IPS-NIHi7 (cell line): ENCODE data around the gene ARHGAP31.
"Not testable (repeated sequence)": the region's sequence is repeated elsewhere in the genome, so short reads cannot be mapped to it uniquely, and the experiment has no call there.

Source experiments
- DNase-seq: peaks from one replicate; pipeline ENCODE4 v3.0.0; 2012; ENCODE audit warnings: mixed read lengths; ENCODE audit errors: extremely low spot score

ARHGAP31 gene

DNA sequence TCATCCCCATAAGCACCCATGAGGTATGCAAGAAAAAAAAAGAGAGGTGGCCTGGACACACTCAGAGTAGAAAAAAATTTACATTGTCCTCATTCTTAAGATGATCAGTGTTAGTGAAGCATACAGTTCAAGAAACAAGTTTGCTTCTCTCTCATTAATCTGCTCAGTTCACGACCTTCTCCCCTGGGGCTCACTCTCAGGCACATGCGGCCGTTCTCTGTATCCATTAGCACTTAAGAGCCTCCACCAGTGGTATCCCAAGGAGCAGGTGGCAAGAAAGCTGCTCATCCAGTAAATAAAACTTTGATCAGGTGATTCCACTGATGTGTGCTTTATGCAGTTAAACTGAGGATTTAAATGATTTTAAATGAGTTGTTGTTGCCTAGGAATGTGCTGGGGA lies 57.4 kb downstream of the ARHGAP31 start:
- DNase-seq, result no peak

DNA sequence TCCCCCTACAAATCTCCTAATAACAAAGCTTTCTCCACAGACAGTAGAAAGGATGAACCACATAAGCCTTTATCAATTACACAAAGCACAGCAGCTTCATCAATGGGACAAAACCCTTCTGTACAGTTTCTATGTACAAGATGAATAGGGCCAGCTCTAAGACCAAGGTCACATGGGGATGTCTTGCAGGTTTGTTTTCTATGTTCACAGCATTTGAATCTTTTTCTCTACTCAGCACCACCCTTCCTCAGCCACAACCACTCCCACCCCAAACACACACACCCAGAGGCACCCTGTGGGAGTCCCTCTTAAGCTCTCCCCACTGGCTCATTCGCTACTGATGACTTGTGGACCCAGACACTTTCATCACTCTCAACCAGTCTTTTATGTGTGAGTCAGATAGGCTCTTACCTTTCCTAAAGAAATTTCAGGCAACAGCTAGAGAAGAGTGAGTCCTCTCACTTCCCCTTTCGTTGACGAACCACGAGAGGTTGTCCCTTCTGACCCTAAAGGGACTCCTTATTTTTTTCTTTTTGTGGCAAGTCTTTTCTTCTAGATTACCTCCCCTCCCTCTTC lies 57.9 kb downstream of the ARHGAP31 start:
- no peak for DNase-seq

DNA sequence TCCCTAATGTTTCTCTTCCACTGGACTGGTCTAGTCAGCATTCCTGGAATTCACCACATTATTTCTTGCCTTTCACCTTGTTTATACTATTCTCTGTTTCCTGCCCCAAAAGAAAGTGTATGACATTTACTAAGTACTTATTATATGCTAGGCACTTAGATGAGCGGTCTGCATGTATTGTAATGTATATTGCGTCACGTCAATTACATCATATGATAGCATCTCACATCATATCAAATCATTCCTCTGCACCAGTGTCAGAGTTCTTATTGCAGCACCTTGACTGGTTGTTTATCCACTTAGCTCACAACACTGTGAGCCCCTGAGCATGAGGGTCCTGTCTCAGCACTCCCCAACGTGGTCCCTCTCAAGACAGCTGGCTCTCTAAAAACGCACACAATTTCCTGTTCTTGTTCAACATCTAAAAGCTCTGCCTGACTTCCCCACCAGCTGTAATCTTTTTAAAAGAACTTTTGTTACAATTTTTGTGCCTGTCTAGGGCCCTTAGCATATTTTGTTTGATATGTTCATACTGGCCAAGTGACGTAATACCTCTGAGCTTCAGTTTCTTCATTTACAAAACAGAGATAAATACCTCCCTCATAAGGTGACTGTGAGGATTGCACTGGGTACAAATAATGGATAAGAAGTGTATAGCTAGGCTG lies 58.8 kb downstream of the ARHGAP31 start:
- DNase-seq, result no peak

DNA sequence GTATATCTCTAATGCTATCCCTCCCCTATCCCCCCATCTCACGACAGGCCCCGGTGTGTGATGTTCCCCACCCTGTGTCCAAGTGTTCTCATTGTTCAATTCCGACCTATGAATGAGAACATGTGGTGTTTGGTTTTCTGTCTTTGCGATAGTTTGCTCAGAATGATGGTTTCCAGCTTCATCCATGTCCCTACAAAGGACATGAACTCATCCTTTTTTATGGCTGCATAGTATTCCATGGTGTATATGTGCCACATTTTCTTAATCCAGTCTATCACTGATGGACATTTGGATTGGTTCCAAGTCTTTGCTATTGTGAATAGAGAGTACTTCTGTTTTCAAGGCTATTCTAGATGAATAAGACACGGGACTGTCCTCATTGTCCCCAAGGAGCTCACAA lies 61.4 kb downstream of the ARHGAP31 start:
- DNase-seq, result not testable (repeated sequence)

DNA sequence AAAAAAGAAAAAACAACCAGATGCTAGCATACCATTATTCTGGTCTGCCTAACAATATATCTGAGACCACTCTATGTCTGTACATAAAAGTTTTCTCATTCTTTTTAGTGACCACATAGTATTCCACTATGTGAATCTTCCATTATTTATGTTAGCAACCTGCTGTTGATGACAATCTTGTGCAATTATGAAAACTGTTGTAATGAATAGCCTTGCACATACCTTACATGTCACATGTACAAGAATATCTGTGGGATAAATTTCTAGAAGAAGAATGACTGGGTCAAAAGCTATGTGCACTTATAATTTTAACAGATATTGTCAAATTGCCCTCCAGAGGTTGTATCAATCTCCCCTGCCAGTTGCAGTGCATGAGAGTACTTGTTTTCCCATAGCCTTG lies 62.5 kb downstream of the ARHGAP31 start:
- no peak for DNase-seq

DNA sequence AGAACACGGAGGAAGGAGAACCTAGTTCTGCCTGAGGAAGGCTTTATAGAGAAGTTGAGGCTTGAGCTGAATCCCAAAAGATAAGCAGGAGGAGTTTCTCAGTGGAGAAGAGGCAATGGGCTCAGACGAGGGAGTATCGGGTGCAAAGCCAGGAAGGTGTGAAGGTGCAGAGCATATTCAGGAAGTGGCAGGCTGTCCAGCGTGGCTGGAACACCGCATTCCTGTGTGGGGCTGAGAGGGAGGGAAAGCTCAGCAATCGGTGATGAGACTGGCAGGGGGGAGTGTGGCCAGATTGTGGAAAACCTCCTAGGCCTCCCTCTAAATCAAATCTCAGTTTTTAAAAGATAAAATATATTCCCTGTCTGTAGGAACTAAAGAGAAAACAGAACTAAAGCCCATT lies 63.0 kb downstream of the ARHGAP31 start:
- DNase-seq, result no peak

DNA sequence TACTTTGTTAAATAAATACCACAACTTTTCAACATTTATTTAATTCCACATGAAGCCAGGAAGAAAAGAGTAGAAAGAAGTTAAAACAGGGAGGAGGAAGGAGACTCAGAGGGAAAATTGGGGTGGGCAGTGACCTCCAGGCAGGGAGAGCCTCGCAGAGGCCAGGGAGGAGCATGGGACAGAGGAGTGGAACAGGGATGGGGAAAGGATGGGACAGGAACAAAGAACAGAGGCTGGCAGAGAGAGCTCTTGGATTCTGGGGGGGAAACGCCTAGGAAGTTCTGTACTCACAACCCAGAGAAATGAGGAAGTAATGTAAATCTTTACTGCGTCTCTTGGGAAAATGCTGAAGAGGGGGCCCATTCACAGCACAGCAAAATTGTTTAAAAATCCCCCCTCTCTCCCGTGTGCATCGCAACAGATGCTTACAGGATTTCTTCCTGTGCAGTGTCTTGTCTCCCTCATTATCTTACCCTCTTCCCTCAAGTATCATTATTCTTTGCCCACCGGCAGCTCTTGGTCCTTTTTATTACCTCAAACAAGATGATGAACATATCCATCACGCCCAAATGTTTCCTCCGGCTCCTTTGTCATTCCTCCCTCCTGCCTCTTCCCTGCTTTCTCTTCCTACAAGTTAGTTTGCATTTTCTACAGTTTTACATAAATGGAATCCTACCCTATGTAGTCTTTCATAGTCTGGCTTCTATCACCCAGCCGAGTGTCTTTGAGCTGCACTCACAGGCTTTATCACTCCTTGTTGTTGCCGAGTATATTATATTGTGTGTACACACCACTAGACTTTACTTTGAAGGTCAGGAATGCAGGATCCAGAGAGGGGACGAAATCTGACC lies 65.5 kb downstream of the ARHGAP31 start:
- no peak for DNase-seq

DNA sequence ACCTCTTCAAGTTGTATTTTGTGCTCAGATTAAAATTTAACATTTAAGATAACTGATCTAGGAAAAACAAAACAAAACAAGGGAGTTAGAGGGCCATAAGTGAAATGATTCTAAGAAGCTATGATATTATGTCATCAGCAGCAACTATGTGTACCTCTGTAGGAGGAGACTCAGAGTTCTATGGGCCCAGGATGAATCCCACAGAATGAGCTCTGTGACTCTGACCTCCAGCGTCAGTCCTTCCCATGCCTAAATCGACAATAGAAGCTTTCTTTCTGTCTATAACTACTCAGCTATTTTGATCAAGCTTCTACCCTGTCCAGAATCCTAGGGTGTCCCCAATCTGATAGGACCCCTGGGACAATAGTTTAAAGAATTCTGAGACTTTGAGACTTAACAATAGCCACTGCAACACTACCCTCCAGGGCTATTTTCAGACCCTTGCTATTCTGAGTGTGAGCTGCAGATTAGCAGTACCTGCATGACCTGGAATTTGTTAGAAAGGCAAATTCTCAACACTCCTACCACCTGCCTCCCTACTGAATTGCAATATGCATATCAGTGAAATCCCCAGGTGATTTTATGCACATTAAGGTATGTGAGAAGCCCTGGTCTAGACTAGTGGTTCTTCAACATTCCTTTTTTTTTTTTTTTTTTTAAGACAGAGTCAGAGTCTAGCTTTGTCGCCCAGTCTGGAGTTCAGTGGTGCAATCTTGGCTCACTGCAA lies 66.7 kb downstream of the ARHGAP31 start:
- DNase-seq, result no peak

DNA sequence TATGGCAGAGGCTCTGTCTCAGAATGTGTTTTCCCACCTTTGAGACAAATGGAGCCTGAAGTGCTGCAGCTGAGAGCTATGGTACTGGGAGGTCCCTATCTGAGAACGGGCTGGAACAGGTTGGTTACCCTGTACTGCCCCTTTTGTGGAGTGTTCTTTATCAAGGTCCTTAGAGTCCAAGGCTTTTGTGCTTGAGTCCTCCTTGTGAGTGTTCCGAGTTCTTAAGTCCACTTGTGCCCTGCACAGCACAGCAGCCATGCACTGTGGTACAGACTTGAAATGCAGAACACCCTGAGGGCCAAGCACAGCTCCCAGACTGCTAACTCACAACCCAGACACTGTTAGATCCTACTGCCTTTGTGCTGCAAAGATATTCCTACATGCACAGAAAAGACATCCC lies 67.8 kb downstream of the ARHGAP31 start:
- no peak for DNase-seq

DNA sequence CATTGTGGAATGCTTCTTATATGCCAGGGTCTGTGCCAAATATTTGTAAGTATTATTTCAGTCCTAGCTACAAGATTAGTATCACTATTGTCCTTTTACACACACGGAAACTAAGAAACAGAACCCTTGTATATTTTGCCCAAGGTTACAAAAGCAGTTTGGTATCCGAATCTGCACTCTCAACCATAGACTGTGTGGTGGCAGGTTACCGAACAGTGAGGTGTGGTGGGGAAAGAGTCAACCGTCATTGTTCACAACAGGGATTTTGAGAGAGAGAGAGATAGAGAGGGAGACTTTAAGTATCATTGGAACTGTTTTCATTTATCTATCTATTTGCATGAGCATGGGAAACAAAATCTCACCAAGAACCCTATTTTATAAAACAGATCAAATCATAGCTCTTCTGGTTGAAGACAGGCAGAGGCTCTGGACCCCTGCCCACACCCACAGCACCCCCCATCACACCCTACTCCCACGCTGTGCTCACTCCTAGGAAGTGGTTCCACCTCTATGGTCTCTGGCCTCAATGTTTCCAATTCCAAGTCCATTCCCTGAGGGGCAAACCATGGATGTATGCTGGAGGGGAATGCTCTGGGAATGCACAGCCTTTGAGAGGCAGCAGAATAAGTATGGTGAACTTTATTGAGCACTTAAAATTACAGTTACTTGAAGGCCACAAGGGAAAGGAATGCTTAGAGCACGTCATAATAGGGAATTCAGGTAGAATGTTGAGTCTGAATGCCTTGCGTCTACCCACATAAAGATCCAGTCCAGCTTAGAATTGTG lies 69.0 kb downstream of the ARHGAP31 start:
- DNase-seq, result no peak

DNA sequence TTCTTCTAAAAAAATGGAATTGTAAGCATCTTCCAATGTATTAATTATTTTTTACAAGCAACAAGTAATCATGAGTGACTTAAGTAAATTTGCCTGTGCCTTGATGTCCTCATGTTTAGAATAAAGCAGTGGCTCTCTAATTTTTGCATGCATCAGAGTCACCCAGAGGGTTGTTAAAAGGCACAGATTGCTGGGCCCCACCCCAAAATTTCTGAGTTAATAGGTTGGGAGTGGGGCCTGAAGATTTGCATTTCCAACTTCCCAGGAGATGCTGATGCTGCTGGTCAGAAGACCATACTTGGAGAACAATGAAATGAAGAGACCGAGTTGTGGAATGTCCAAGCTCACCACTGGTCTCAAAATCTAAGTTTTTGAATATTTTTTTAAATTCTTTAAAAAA lies 70.2 kb downstream of the ARHGAP31 start:
- DNase-seq, result no peak

DNA sequence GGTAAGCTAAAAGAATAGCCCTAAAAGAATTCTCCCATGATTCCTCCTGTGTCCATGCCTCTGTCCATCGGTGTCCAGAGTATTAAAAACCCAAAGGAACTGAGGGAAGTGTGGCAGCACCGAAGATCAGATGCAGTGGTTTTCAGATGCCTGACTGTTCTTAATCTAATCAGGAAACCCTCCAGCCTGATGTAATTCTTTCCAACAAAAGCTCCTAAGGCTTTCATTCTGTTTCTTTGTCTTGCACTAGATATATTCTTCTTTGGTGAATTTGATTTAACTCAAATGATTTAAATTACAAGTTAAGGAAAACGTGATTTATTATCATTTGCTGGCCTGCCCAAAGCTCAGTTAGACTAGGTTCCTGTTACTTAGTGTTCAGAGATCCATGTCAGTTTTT lies 71.2 kb downstream of the ARHGAP31 start:
- DNase-seq, result no peak

DNA sequence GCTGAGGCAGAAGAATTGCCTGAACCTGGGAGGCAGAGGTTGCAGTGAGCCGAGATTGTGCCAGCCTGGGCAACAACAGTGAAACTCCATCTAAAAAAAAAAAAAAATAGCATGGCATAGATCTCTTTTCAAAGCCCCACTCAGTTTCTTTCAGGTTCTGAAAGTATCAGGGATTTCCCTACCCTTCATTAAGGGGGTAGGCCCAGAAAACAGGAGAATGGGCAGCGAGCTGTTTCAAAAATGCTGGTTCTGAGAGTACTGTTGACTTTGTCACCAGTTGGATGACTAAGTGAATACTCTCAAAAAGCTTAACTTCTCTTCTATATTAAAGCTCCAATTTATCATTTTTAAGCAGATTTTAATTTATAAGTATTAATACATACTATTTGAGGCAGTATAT lies 72.8 kb downstream of the ARHGAP31 start:
- DNase-seq, result no peak

DNA sequence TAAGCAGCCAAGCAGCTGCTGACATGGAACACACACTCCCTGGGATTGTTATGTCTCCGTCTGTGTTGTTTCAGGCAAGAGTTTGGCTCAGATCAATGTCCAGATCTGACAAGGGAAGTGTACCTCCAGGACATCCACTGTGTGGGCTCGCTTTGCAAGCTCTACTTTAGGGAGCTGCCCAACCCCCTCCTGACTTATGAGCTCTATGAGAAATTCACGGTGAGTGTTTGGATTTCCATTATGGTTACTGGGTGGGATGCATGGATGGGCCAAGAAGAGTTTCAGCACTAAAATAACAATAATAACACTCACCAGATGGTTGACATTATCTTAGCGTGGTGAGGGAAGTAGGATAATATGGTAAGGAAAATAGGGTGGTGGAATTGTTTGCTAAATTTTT lies 74.1 kb downstream of the ARHGAP31 start:
- no peak for DNase-seq

DNA sequence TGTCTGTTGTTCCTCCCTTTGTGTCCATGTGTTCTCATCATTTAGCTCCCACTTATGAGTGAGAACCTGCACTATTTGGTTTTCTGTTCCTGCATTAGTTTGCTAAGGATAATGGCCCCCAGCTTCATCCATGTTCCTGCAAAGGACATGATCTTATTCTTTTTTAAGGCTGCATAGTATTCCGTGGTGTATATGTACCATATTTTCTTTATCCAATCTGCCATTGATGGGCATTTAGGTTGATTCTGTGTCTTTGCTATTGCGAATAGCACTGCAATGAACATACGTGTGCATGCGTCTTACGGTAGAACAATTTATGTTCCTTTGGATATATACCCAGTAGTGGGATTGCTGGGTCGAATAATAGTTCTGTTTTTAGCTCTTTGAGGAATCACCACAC lies 77.6 kb downstream of the ARHGAP31 start:
- DNase-seq, result not testable (repeated sequence)

DNA sequence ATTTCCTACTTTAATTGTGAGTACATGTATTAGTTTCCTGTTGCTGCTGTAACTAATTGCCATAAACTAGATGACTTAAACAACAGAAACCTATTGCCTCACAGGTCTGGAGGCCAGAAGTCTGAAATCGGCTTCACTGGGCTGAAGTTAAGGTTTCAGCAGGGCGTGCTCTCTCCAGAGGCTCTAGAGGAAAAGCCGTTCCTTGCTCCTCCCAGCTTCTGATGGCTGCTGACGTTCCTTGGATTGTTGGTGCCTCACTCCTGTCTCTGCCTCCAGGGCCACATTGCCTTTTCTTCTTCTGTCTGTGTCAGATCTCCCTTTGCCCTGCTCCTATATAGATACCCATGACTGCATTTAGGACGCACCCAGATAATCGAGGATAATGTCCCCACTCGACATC lies 80.9 kb downstream of the ARHGAP31 start:
- DNase-seq, result no peak

DNA sequence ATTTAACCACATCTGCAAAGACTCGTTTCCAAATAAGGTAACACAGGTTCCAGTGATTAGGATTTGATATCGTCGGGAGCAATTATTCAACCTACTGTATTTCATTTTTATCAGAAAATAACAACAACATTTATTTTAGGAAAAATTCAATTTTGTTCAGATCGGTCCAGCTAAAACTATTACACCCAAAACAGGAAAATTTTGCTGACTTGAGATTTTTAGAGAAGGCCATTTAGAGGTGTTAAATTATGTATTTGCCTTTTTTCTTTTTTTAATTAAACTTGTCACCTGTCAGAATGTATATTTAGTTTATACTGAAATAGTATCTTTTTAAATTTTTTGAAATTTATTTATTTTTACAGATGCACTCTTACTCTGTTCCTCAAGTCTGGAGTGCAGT lies 81.3 kb downstream of the ARHGAP31 start:
- no peak for DNase-seq

DNA sequence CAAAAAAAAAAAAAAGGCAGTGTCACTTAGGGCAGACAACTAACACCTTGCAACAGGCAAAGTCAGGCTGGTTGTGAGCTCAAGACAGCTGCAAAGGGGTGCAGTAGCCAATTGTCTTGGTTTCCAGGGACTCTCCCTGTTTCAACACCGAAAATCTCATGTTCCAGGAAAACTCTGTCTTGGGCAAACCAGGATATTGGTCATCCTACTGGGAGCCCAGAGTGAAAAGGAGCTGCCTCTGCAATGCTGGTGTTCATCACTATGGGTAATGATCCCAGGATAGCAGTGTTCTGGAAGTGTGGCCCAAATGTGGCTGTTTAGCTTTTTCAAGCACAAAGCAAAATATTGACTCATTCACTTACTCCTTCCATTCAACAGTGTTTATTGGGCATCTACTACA lies 82.6 kb downstream of the ARHGAP31 start:
- no peak for DNase-seq

DNA sequence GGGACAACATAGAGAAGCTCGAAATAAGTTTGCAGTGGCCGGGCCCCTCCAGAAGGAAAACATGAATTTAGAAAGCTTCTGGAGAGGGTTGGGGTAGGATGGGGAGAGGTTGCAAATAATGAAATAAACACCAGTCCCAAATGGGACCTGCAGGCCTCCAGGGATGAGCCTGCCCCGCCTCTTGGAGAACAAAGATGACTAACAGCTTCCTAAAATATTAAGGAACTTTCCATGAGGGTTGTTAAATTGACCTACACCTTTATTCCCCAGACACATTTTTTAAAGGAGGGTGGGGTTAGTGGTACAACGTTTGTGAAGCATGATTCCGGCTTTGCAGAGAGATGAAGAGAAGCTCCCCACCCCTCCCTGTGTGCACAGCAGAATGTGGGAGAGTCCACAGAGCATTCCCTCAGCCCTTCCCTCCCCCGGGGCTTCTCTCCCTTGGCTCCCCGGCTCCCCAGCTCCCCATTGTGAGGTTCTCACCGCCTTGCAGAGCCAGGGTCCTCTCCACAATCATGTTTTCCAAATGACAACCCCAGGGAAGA lies 84.1 kb downstream of the ARHGAP31 start:
- DNase-seq, result no peak

DNA sequence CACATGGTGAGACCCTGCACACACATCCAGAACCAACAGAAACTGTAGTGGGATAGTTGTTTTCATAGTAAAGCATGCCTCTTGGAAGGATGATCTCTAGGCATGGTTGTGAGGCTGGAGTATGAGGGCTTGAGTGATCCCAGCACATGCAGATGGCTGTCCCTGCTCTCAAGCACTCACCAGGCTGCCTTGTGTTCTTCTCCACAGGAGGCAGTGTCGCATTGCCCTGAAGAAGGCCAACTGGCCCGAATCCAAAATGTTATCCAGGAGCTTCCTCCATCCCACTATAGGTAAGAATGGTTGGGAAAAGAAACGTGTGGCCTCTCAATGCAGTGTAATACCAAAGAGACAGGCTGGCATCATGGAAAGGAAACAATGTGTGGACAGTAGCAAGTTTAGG lies 86.5 kb downstream of the ARHGAP31 start:
- no peak for DNase-seq

DNA sequence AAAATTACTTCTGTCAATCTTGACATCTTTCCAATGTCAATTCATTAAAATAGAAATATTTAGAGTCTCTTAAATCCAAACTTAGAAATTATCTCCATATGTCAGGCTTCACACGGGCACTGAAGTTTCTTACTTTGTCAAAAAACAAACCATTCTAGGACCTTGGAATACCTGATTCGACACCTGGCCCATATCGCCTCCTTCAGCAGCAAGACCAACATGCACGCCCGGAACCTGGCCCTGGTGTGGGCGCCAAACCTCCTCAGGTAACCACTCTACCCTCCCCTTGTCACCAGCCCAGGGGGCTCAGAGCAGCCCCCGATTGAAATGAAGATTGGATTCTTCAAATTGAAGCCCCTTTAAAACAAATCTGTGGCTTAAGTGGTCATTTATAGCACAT lies 88.0 kb downstream of the ARHGAP31 start:
- DNase-seq, result no peak
